ENCODE measurements around the gene MTURN. TPM values are rescaled to one million over a fixed set of nuclear protein-coding genes. Genes with fewer than 3 reads are reported as not detected.
A peak's percentile ranks its signal among the peaks of the same experiment; 100 is the strongest.

Gene MTURN
- total and polyA plus RNA-seq, 8 donors = 8.7 to 14.9 (median 11.4) TPM

GRCh38 chr7:30170476-30171205 is 35.9 kb downstream of the MTURN start:
- DNase-seq (no peak), ATAC-seq (no peak), FAIRE-seq (no peak)
- Histone ChIP-seq H3K4me3 (no peak overlapping the region), H3K9me3 (no peaks in the 10 kb centered on the region), H3K27me3 (no peaks in the 10 kb centered on the region), H3K27ac (no peak overlapping the region), H3K36me3 (no peaks in the 10 kb centered on the region), H3K4me1 (peaks cover 23 to 36% (median 27%) of the 10 kb centered on the region in 3 donors)
- WGBS, 2 donors = 83 to 91% methylated on average over 6 of the region's 6 CpGs
- intact Hi-C loops (cut with DNase I) = no loop called here
- TF ChIP-seq, protein P1, sequence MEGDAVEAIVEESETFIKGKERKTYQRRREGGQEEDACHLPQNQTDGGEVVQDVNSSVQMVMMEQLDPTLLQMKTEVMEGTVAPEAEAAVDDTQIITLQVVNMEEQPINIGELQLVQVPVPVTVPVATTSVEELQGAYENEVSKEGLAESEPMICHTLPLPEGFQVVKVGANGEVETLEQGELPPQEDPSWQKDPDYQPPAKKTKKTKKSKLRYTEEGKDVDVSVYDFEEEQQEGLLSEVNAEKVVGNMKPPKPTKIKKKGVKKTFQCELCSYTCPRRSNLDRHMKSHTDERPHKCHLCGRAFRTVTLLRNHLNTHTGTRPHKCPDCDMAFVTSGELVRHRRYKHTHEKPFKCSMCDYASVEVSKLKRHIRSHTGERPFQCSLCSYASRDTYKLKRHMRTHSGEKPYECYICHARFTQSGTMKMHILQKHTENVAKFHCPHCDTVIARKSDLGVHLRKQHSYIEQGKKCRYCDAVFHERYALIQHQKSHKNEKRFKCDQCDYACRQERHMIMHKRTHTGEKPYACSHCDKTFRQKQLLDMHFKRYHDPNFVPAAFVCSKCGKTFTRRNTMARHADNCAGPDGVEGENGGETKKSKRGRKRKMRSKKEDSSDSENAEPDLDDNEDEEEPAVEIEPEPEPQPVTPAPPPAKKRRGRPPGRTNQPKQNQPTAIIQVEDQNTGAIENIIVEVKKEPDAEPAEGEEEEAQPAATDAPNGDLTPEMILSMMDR (IDR thresholded peaks at IDR 0.05) = no peak

DNA sequence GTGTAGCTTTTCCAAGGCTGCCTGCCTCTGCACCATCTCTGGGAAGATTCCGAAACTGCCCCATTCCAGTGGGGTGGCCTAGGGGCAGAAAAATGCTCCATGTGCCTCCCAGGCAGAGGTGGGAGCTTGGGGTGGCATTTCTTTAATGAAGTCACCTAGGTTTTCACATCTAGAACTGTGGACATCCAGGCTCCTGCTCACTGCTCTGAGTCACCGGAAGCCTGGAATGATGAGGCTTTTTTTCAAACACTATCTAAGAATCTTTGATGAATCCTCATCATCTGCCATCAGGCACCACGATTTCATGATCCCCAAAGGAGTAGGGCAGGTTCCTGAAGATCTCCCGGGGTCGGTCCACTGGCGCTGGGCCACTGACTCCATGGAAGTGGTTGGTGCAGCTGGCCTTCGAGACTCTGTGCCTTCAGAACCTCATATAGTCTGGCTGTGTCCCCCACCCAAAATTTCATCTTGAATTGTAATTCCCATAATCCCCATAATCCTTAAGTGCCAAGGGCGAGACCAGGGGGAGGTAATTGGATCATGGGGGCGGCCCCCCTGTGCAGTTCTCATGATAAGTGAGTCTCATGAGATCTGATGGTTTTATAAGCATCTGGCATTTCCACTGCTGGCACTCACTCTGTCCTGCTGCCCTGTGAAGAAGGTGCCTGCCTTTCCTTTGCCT is 37.1 kb downstream of the MTURN start:
- Histone ChIP-seq H3K4me3 (no peak overlapping the region), H3K27me3 (no peaks in the 10 kb centered on the region), H3K9me3 (no peaks in the 10 kb centered on the region), H3K36me3 (no peaks in the 10 kb centered on the region), H3K27ac (peak overlapping the region in 1 of 4 donors; percentile 20), H3K4me1 (peaks cover 20 to 31% (median 27%) of the 10 kb centered on the region in 3 donors)
- WGBS, 2 donors = 78 to 93% methylated on average over 9 of the region's 9 CpGs
- no peak for DNase-seq
- TF ChIP-seq, protein P1 (IDR thresholded peaks at IDR 0.05) = no peak
- no peak for FAIRE-seq
- no peak for ATAC-seq
- intact Hi-C loops (cut with DNase I) = no loop called here

DNA sequence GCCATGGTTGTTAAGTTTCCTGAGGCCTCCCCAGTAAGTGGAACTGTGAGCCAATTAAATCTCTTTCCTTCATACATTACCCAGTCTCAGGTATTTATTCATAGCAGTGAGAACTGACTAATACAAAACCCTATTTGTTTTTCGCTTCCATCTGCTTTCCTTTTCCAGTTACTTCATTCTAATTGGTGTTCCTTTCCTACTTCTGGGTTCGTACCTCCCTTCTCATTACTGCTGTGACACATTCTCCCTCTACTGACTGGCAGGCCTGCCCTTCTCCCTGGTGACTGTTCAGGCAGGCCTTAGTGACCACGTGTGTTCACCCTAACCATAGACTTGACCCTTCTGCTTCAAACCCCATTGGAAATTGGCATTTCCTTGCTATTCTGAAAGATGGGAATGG is 37.7 kb downstream of the MTURN start:
- no peaks in the 10 kb centered on the region for H3K27me3 ChIP-seq
- 81 to 82% methylated on average over 3 of the region's 3 CpGs for WGBS, 2 donors
- FAIRE-seq = no peak
- peaks cover 20 to 31% (median 27%) of the 10 kb centered on the region in 3 donors for H3K4me1 ChIP-seq
- peak in 3 of 4 donors; percentile 4 to 30 (median 23) for ATAC-seq
- H3K4me3 ChIP-seq = no peak overlapping the region
- peak overlapping the region in 2 of 4 donors; percentile 20 to 46 for H3K27ac ChIP-seq
- intact Hi-C loops (cut with DNase I) = no loop called here
- TF ChIP-seq, protein P1 (IDR thresholded peaks at IDR 0.05) = no peak
- no peaks in the 10 kb centered on the region for H3K9me3 ChIP-seq
- DNase-seq = no peak
- H3K36me3 ChIP-seq = no peaks in the 10 kb centered on the region

DNA sequence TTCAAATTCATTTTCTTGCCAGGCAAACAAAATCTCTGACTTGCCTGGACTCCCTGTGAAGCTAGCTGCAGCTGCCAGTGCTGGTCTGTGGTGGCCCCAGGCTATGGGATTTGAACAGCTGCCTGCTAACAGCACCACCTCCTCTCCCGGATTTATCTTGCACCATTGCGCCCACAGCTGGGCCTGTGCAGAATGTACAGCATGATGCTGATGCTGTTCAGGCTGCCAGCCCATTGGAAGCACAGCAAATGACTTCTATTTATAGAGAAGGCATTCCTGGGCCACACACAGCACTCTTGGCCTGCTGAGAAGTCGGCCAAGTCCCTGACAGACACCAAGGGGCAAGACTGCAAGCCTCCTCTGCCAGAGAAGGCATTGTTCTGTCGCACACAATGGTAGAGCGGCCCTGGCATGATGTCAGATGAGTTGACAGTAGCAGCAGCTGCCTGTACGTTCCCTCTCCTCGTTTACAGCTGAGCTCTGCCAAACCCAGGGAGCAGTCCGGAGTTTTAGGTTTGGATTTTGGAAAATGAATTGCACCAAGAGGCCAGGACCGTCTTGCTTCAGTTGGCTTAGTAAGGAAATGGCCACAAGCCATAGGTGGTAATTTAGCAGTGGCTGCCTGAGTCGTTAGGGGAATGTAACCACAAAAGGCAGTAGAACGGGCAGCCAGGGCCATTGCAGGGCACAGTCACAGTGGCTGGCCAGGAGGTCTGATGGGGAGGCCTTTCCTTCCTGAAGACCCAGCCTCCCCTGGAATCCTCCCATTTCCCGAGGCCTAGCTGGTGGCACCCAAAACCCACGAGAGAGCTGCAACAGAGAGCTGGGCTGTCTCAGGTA is 38.5 kb downstream of the MTURN start:
- 55 to 63% methylated on average over 13 of the region's 13 CpGs for WGBS, 2 donors
- peak; percentile 73 to 87 (median 81) for DNase-seq
- ATAC-seq = peak; percentile 86 to 93 (median 90)
- Histone ChIP-seq H3K9me3 (no peaks in the 10 kb centered on the region), H3K36me3 (no peaks in the 10 kb centered on the region), H3K27ac (peak overlapping the region in 2 of 4 donors; percentile 20 to 46), H3K27me3 (no peaks in the 10 kb centered on the region), H3K4me3 (no peak overlapping the region), H3K4me1 (peaks cover 20 to 31% (median 27%) of the 10 kb centered on the region in 3 donors)
- intact Hi-C loops (cut with DNase I) = no loop called here
- FAIRE-seq = no peak
- TF ChIP-seq, protein P1 (IDR thresholded peaks at IDR 0.05) = no peak
